Activated CD4-positive, alpha-beta T cell treated with anti-CD3 and anti-CD28 coated beads, Interleukin-2, amount 50 U/mL, for 1 hour (primary cell): ENCODE results near the gene PHC2.

Experiments
- DNase-seq: peaks from one replicate; pipeline ENCODE4 v3.0.0-alpha.2; 2020

The PHC2 gene

GRCh38 chr1:33388805-33389771, 41.8 kb downstream of the PHC2 start:
- DNase-seq, result no peak

DNA sequence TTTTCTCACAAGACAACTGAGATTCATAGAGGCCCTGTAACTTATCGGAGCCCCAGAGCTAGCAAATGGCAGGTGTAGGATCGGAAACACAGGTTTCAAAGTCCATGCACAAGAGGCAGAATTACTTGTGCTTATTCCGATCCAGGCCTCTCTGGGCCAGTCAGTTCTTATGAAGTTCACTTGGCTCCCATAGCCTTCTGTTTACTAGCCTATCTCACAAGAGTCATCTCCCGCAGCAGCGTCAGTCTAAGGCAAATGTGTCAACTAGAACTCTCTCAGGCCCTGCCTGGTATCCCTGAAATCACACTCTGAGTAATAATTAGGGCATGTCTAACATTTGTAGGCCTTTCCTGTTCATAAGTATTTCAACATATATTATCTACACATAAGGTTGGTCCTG, 43.3 kb downstream of the PHC2 start:
- no peak for DNase-seq

DNA sequence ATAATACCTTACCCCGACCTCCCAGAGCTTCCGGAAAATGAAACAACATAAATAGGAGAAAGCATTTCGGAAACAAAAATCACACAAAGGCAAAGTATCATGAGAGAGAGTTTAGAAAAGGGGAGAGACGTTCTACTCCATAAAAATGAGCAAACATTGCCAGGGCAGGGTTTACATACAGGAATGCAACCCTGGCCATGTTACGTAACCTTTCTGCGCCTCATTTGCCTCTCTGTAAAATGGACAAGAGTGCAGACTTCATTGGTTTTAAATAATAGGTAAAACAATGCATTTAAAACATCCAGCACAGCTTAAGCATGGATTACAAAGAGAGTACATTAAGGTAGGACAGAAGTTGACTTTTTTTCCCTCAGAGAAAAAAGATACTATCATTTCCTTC, 45.6 kb downstream of the PHC2 start:
- no peak for DNase-seq

GRCh38 chr1:33384040-33384812, 46.7 kb downstream of the PHC2 start:
- DNase-seq, result no peak

DNA sequence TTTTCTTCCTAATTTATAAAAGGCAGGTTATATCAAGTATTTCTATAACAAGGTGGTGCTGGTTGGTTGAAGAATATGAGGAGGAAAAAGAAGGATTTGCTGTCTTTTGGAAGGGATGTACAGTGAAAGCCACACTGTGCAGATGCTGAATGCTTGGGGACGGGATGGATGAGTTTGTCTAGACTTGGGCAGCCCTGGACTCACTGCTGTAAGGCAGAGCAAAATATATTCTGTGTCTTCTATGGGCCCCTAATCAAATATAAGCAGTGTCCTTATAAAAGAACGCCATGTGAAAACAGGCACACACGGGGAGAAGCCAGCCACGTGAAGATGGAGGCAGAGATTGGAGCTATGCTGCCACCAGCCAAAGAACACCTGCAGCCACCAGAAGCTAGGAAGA, 47.4 kb downstream of the PHC2 start:
- no peak for DNase-seq

GRCh38 chr1:33382661-33383415, 48.1 kb downstream of the PHC2 start:
- DNase-seq, result no peak

GRCh38 chr1:33381977-33382376, 48.9 kb downstream of the PHC2 start:
- no peak for DNase-seq

DNA sequence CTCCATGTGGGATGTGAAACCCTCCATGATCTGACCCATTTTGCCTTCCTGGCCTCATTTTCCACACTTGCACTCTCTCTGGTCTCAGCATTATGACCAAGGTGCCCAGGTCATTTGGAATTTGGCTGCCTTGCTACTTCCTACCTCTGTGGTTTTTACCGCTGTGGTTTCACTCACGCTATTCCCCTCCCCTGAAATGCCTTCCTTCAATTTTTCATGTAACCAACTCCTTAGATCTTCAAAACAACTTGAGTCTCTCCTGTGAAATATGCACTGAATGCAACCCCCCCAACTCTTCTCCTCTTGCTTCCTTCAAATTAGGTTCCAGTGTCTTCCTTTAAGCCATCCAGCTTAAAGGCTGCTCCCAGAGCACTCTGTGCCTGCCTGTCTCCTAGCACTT, 50.1 kb downstream of the PHC2 start:
- DNase-seq, result no peak

- DNase-seq, result no peak
Observed at GRCh38 chr1:33379631-33380354, 51.1 kb downstream of the PHC2 start.

DNA sequence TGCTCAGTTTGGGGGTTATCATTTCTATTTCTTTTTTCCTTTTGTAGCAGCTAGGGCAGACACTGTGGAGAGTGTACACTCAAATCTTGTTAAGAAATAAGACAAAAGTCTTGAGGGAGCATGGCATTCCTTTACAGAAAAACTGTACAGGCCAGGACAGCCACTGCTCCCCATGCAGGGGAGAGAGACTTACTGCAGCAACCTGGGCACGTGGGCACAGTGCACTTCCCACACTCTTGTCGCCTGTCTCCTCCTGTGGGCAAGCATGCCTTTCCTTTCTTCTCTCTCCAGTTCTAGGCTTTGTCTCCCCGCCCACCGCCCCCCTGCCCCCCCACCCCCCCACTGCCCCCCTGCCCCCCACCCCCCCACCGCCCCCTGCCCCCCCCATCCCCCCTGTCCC, 51.9 kb downstream of the PHC2 start:
- DNase-seq, result no peak

- no peak for DNase-seq
Observed at GRCh38 chr1:33378524-33378923, 52.4 kb downstream of the PHC2 start.

- no peak for DNase-seq
Observed at GRCh38 chr1:33377756-33378155, 53.1 kb downstream of the PHC2 start.

- no peak for DNase-seq
Observed at GRCh38 chr1:33377013-33377412, 53.9 kb downstream of the PHC2 start.

DNA sequence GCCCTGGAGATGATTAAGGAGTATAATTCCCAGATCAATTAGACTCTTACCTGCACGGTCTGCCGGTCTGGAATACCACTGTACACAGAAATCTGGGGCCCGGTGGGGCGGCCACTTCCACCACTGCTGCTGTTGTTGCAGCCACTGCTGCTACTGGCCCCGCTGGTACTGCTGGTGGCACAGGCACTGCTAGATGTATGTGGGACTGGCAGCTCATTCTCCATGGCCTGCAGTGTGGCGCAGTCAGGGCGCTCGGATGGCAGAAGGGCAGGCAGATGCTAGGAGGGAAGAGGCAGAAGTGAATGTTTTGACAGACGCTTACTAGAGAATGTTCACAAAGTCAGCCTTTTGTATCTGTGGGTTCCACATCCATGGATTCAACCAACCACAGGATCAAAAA, 55.6 kb downstream of the PHC2 start:
- no peak for DNase-seq

- DNase-seq, result no peak
Observed at GRCh38 chr1:33374336-33375105, 56.4 kb downstream of the PHC2 start.

DNA sequence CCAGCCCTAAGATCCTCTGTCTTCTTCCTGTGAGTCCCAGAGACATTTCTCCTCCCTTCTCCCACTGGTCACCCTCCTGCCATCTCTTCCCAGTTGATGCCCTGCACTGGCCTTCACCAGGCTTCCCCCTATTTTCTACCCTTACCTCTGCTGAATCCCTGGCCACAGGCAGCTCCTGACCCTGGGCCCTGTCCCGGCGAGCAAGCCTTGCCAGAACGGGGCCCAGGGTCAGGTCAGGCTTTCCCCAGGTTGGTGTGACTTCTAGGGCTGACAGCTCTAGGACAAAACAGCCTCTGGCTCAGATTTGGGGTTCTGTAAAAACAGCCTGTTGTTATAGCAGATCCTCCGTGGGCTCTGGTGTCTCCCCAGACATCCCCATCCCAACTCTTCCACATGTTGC, 57.3 kb downstream of the PHC2 start:
- DNase-seq, result no peak

DNA sequence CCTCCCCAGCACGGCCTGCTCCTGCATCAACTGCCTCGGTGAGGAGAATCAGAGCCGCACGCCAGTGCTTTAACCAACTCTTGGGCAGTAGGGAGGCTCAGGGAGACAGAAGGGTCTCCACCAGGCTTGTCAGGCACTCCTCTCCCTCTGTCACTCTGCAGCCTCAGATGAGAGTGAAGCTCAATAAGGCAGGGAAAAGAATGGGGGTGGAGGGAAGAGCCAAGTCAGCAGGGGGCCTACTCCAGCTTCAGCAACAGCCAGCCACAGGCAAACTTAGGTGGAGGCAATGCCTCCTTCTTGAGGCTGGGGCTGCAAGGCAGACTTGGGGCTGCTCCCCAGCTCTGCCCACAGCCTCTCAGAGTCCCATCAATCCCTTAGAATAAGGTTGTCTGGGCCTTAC, 58.2 kb downstream of the PHC2 start:
- DNase-seq, result no peak

DNA sequence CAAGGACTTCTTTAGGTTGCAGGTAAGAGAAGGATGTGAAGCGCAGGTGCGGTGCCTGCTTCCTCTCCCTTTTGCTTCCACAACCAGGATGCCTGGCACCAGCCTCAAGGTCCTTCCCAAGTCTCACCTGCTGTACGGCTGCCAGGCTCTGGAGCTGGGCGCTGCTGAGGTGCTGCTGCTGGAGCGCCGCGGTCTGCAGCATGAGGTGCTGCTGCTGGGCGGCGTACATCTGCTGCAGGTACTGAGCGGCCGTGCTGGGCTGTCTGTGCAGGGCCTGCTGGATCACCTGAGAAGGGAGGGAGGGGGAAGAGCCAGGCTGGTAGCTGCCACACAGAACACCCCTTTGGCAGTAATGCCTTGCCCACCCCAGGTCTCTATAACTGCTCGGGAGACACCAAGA, 58.7 kb downstream of the PHC2 start:
- no peak for DNase-seq

- no peak for DNase-seq
Observed at GRCh38 chr1:33371334-33371733, 59.6 kb downstream of the PHC2 start.

DNA sequence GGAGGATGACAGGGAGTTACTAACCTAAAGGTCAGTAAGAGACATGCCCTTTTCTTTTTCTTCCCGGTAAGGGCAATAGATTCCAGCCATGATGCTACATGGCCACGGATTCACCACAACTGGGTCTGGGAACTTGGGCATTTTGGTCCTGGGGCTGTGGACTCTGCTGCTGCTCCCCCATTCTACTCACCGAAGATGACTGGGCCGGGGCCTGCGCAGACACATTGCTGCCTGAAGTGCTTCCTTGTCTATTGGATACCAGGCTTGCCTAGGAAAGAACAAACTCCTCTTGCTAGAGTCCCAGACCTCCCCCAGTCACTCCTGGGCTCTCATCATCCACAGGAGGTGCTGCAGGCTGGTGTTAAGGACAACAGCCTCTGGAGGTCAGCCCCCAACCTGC, 60.1 kb downstream of the PHC2 start:
- no peak for DNase-seq

GRCh38 chr1:33370301-33370700, 60.6 kb downstream of the PHC2 start:
- no peak for DNase-seq

GRCh38 chr1:33369764-33370163, 61.1 kb downstream of the PHC2 start:
- no peak for DNase-seq
